Fibroblast of gingiva (primary cell): ENCODE results near the gene PROSER2.

Experiments used
- DNase-seq: peaks from one replicate; pipeline ENCODE4 v3.0.0-alpha.2; 2011; ENCODE audit warnings: low read depth

The PROSER2 gene

GRCh38 chr10:11823122-11823988 is at the start of gene PROSER2:
Gene PROSER2, plus strand, starts transcription at chr10:11823356. Its CDS starts 28,722 bp downstream, at chr10:11852078.
- peak; percentile 64 for DNase-seq

GRCh38 chr10:11773761-11774441 is 49.3 kb upstream of the PROSER2 start:
- no peak for DNase-seq

- DNase-seq, result no peak
Measured at GRCh38 chr10:11775412-11775811, 47.7 kb upstream of the PROSER2 start.

GRCh38 chr10:11776080-11776479 is 47.1 kb upstream of the PROSER2 start:
- no peak for DNase-seq

GRCh38 chr10:11781114-11781513 is 42.0 kb upstream of the PROSER2 start:
- no peak for DNase-seq

- DNase-seq, result peak; percentile 33
Measured at GRCh38 chr10:11782793-11783557, 40.2 kb upstream of the PROSER2 start.

- DNase-seq, result no peak
Measured at GRCh38 chr10:11783558-11783865, 39.6 kb upstream of the PROSER2 start.

GRCh38 chr10:11787374-11787773 is 35.8 kb upstream of the PROSER2 start:
- no peak for DNase-seq

GRCh38 chr10:11787846-11788245 is 35.3 kb upstream of the PROSER2 start:
- DNase-seq, result no peak

- no peak for DNase-seq
Measured at GRCh38 chr10:11789306-11789705, 33.9 kb upstream of the PROSER2 start.

- no peak for DNase-seq
Measured at GRCh38 chr10:11789956-11790355, 33.2 kb upstream of the PROSER2 start.

- DNase-seq, result no peak
Measured at GRCh38 chr10:11793762-11794479, 29.2 kb upstream of the PROSER2 start.

- DNase-seq, result no peak
Measured at GRCh38 chr10:11794566-11794965, 28.6 kb upstream of the PROSER2 start.

GRCh38 chr10:11795101-11795920 is 27.8 kb upstream of the PROSER2 start:
- DNase-seq, result no peak

GRCh38 chr10:11796474-11796873 is 26.7 kb upstream of the PROSER2 start:
- DNase-seq, result no peak

GRCh38 chr10:11797281-11797680 is 25.9 kb upstream of the PROSER2 start:
- DNase-seq, result no peak

- DNase-seq, result no peak
Measured at GRCh38 chr10:11797847-11798633, 25.1 kb upstream of the PROSER2 start.

- no peak for DNase-seq
Measured at GRCh38 chr10:11798845-11799735, 24.1 kb upstream of the PROSER2 start.

GRCh38 chr10:11799736-11800080 is 23.4 kb upstream of the PROSER2 start:
- no peak for DNase-seq
